Renal cortical epithelial cell (primary cell): ENCODE data around the gene XYLT1. TPM values are rescaled to one million over a fixed set of nuclear protein-coding genes. Genes with fewer than 3 reads are reported as not detected.

Source experiments
- DNase-seq: peaks from one replicate; pipeline ENCODE4 v3.0.0-alpha.2; 2011; ENCODE audit warnings: low read depth
- total RNA-seq: library from RNA; depleted of rRNA; stranded (reverse); fragments of >200 nt; gene quantifications from 2 replicates; pipeline ENCODE4 v1.2.3, GENCODE V29; 2014

Gene XYLT1
- total RNA-seq, 1 donor from 2014 or later: 0.15 TPM

DNA sequence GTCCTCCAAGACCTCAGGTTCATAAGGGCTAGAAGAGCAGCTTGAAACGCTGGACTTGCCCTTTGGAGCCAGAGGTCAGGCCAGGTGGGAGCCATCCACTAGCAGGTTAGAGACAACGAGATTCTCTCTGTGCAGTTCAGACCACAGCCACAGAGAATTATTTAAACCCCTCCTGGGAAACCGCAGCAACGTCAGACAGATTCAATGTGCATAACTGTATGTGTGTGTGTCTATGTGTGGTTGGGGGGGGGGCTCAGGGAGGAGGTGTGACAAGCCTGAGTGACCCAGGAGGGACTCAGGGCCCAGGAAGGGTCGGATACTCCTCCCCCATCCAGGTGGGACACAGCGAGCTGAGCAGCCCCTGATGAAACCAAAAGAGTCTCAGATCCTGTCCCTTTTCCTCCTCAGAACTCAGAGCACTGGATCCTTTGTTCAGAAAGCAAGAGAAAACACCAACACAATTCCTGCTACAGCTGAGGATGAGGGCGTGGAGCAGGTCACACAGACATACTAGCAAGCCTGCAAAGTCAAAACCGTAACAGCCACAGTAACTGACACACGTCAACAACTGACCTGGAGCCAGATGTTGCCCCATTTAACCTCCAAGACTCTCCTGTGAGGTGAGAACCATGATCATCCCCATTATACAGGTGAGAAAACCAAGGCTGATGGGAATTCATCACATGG lies 66.8 kb downstream of the XYLT1 start:
- no peak for DNase-seq

DNA sequence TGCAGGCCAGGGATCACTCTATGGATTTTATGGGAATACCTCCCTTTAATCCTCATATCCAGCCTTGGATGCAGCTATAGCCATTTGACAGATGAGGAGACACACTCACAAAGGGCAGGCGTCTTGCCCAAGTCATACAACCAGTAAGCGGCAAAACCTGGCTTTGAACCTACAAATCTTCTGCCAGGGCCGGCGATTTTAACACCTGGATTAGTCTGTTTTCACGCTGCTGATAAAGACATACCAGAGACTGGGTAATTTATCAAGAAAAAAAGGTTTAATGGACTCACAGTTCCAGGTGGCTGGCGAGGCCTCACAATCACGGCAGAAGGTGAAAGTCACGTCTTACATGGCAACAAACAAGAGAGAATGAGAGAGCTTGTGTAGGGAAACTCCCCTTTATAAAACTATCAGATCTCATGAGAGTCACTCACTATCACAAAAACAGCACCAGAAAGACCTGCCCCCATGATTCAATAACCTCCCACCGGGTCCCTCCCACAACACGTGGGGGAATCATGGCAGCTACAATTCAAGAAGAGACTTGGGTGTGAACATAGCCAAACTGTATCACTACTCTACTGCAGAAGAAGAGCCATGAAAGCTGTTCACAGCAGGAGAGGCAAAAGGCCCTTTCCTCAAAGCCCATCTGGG lies 67.5 kb downstream of the XYLT1 start:
- no peak for DNase-seq

DNA sequence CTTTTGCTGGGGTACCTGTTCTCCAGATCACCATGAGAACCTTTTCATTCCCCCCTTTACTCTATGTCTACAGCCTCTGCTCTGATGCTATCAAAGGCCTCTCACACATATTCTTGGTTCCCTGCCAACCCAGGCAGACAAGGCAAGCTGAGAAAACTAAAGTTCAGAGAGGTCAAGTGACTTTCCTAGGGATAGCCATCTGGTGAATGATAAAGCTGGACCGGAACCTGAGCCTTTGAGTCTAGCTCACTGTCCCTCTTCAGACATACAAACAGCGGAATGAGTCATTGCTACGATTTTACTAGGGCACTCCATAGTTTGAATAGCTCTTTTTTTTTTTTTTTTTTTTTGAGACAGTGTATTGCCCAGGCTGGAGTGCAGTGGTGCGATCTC lies 73.3 kb downstream of the XYLT1 start:
- no peak for DNase-seq

DNA sequence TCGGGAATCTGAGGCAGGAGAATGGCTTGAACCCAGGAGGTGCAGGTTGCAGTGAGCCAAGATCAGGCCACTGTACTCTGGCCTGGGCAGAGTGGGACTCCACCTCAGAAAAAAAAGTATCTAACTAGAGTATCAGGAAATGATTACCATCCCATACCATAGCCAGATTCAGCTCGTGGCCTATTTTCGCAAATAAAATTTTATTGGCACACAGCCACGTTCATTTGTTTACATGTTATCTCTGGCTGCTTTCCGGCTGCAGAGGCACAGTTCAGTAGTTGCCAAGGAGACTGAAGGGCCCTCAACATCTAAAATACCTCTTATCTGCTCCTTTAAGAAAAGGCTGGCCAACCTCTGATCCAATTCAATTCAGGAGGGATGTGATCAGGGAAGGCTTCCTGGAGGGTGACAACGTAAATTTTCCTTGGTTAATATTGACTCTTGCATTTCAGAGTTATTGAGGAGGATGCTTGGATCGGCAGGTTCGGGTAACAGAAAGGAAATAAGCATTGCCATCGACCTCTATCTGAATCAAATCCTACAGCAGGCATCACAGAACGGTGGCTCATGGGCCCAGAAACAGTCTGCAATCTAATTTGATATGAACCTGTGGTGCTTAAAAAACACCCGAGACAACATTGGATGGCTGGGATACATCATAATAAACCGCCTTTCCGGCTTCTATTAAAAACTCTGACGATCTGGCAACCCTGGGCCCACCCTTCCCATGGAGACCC lies 73.8 kb downstream of the XYLT1 start:
- no peak for DNase-seq

DNA sequence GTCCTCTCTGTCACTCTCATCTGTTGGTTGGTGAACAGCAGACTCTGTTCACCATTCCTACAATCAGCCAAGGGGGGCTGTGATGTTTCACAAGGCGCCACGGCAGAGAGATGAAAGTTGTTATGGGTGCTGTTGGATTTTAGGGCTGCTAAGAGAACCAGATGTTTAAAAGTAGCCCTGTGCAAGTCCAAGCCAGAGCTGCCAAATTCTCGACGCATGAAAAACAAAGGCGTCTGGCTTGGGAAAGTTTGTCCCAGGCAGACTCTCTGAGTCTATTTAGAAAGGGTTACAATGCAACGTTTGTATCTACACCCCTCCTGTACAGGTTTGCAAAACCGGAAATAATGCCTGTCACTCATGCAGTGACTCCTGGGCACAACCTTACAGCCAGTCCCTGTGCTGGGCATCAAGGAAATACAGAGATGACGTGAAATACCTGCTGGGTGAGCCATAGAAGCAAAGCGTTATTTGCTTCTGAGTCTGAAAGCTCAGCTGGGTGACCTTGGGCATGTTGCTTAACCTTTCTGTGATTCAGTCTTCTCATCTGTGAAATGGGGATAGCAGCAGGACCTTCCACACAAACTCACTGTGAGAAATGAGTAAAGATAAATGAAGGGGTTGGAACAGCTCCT lies 74.8 kb downstream of the XYLT1 start:
- no peak for DNase-seq

DNA sequence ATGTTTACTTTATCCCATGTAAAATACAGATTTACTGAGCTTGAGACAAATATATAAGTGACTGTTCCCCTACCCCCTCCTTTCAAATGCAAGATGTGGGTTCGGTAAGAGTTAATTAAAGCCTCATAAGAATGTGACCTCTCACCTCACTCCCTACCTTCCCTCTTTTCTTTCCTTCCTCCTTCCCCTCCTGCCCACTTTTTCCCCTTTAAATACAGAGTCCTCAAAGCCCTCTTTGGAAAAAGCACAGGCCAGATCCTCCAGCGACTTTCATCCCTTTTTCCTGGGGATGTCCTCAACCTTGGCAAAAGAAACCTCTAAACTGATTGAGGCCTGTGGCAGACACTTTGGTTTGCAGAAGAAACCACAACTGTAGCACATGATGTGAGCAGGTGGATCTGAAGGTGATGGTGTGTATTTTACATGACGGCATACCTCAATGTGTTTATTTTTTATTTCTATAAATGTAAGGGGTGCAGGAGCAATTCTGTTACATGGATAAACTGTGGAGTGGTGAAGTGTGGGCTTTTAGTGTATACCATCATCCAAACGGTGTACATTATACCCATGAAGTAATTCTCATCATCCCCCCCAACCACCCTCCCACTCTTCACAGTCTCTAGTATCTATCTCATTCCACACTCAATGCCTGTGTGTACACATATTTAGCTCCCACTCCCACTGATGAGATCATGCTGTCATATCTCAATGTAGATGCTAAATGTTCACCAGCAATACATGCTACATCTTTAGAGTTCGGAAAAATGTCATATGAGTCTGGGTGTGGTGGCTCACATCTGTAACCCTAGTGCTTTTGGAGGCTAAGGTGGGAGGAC lies 77.7 kb downstream of the XYLT1 start:
- DNase-seq: no peak

DNA sequence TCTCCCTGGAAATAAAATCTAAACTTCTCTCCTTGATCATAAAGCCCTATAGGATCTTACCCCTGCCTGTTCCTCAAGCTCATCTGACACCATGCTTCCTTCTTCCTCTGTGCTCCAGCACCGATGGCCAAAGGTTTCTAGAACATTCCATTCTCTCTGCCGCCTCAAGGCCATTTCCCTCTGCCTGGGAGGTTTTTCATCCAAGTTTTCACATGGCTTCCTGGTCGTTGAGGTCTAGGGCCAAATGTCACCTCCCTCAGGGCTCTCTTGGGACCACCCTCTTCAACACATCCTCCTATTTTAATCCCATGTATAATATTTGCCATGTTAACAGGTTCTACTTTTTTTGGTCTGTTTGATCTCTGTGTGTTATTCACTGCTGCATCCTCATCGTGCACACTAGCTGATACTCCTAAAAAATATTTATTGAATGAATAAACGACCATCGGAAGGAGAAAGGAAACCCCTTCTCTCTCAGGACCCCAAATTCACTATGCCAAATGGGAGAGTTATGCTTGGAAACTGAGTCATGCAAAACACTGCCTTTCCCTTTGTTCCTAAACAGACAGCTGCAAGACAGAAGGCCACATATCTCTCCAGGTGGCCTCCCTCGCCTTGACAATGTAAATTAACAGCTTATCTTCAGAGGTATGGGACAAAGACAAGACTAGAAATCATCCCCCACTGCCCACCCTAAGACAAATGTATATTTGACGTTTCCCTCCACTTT lies 78.5 kb downstream of the XYLT1 start:
- DNase-seq: no peak

DNA sequence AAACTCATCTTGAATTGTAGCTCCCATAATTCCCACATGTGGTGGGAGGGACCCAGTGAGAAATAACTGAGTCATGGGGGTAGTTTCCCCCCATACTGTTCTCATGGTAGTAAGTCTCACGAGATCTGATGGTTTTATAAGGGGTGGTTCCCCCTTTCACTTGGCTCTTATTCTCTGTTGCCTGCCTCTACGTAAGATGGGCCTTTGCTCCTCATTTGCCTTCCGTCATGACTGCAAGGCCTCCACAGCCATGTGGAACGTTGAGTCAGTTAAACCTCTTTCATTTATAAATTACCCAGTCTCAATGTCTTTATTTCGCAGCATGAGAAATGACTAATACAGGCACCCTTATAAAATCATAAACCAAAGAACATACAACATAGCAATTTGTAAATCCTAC lies 79.0 kb downstream of the XYLT1 start:
- DNase-seq: no peak

DNA sequence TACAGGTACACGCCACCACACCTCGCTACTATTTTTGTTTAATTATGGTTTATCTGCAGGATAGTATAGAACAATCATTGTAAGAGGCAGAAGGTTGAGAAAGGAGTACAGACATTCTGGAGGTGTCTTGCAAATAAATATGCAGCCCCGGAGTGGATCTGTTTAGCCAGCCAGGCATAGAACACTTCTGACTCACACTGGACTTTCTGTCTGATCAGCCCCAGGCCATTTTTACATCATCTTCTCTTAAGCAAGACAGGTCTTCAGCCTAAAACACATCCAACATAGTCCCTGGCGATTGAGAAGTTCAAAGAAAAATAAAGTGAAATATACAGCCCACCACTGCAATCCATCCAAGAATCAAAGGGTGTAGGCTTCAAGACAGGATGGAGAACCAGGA lies 81.4 kb downstream of the XYLT1 start:
- DNase-seq: no peak

DNA sequence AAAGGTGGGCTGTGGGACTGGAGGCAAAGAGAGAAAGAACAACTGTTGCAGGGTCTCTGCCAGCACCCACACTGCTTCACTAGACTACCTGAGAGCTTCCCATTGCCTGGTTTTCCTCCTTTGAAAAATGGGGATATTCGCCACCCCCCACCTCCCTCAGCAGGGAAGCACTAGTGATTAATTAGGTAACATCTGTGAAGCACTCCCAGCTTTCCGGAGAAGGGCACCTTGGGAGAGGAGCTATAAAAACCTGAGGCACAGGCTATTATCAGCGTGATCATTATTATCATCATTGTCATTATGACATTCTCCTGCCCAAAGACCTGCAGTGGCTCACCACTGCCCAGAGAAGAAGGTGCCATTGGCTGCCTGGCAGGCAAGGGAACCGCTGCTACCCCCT lies 83.5 kb downstream of the XYLT1 start:
- DNase-seq: no peak

DNA sequence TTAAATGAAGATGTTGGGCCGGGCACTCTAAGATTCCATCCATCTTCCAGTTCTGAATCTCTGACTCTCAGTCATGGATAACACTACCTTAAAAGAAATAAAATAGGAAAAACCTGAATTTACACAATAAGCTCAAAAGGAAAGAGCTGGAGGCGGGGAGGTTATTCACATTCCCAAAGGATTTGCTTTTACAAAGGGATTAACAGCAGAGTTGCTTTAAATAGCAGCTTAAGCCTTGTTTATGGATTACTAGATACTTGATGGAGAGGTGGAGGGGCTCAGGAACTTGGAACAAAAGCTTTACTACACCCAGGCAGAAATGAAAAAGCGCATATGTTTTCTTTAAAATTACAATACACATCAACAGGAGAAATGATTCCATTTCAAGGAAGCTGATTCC lies 84.5 kb downstream of the XYLT1 start:
- DNase-seq: no peak

DNA sequence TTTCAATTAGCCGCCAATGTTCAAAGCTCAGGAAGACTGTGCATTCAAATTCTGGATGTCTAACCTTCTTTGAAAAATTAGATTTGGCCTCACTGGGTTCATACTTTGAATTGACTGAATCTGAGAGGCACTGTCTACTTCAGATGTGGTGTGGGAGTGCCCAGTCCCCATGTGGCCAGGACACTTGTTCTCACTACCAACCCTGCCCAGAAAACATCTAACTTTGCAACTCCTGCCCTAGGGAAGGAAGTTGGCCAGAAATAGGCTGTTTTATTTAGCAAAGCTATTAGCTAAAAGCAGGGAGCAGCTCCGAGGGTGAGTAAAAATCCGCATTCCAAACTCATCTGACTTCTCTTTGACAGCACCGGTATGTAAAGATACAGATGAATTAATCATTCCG lies 86.3 kb downstream of the XYLT1 start:
- no peak for DNase-seq

DNA sequence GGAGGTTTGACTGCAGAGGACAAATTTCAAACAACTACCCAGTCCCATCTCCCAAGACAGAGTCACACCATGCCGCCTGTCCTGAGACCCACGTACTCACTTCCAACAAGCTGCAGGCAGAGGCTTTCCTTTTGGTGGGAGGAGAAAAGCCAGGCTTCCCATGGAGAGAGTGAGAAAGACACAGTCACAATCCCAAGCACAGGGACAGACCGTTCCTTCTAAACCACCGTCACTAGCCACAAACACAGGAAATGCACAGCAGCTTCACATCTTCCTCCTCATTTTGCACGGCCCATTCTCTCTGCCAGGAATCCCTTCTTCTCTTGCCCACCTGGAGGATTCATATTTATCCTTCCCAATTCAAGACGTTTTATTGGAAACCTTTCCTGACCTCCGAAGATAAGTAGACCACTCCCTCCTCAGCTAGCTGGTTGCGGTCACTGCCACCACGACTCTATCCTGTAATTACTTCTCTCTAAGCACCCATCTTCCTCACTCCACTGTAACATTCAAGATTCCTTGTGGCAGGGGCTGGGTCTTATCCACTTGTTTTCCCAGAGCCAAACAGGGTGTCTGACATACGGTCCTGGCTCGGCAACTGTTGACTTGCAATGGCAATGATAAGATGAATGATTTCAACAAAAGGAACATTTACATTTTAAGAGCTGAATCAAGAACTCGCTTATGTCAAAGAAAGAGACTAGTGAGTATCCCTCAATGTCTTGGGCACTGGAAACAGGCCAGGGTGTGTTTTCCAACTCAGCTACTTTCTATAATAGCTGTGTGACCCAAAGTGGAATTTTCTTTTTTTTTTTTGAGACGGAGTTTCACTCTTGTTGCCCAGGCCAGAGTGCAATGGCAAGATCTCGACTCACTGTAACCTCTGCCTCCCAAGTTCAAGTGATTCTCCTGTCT lies 87.6 kb downstream of the XYLT1 start:
- DNase-seq: no peak

DNA sequence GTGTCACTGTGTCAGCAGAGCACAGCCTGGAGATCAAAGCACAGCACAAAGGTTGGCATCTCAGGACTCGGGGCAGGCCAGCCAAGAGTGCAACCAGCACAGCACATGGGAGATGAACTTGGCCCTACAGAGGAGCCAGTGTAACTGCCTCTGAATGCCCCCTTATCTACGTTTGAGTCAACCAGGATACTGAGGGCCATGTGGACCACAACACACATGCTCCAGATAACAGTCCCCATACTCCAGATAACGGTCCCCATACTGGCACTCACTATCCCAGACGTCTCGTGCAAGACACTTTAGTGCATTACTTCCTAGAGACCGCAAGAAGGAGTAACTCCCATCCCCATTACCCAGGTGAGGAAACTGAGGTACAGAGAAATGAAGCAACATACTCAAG lies 88.2 kb downstream of the XYLT1 start:
- DNase-seq: no peak

DNA sequence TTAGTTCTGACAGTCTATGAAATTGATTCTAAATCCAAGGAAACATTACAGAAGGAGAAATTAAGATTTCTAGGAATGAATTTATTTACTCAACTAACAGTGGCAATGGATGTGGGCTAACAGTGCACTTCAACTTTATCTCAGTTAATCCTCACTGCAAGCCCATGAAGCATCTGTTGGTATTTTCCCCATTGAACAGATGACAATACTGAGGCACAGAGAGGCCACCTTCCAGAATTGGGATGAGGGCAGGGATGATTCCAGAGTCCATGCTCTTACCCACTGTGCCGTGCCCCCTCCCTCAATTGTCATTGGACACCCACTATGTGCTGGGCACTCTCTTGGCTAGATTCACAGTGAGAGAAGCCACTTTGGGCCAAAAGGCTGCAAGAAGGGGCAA lies 89.0 kb downstream of the XYLT1 start:
- no peak for DNase-seq

DNA sequence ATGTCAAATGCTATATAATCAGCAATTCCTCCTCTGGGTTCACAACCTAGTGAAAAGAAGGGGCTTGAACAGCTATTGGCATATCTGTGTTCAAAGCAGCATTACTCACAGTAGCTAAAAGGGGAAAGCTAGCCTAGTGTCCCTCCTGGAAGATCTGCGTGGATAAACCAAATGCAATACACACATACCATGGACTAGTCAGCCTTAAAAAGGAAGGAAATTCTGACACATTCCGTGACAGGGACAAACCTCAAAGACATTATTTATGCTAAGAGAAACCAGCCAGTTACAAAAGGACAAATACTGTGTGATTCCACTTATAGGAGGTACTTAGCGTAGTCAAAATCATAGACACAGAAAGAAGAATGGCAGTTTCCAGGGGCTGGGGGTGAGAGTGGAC lies 90.1 kb downstream of the XYLT1 start:
- no peak for DNase-seq

DNA sequence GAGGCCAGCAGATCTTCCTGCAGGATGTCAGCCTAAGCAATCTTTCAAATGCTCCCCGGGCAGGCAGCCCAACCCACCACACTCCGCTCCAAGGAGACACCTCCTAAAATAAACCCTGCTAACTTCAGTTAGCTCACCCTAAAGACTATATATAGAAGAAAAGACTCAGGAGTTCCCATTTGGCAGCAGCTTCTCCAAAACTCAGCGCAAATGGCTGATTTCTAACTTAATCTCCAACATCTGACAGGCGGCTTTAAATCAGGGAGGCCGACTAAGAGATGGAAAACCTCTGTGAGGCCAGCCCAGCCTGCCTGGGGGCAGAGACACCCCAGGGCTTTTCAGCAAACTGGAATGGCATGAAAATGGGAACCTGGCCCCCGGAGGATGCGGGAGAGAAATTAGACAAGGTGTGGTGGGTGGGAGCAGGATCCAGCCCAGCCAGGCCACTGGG lies 91.6 kb downstream of the XYLT1 start:
- DNase-seq: no peak

DNA sequence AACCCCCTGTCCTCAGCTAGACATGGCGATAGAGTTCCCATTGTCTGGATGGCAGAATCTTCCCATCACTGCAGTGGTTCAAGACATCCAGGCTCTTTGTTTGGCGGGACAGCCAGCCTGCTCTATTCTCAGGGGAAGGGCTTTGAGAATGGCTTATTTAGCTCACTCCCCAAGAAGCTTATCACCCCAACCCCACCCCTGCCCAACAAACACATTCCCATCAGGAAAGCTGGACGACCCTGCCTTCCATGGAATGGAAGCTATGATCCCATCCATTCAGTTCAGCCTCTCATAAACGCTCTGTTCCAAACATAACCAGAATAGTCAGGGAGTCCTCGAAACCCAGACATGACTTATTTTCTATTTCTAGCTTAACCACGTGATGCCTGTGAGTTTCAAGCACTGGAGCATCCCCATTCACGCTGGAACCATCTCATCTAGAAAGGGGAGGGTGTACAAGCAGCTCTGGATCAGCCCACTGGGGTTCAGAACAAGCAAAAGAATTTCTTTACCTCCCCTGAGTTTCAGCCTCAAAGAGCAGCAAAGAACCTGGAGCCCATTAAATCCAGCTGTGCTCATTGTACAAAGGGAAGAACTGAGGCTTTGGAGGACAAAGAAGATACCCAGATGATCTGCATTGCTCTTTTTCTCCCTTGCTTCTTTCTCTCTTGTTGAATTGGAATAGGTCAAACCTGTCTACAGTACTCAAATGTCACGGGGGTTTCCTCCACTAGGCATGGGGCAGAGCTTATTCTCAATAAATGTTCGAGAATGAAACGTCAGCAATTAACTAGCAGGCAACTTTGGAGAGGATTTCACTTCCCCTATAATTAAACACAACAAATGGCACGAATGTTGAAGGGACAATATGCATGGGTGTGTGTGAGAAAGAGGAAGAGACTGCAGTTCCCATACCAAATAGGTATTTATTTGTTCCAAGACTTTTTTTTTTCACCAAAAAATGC lies 93.1 kb downstream of the XYLT1 start:
- DNase-seq: no peak
